HG03439 (cell line): ENCODE measurements around the gene SHROOM3.

Experiments
- ATAC-seq: cut with Tn5 transposase; IDR thresholded peaks from one replicate; pipeline ENCODE4 v1.9.1; 2021; ENCODE audit warnings: mild to moderate bottlenecking, moderate library complexity; ENCODE audit not compliant: unreplicated experiment

Gene SHROOM3

DNA sequence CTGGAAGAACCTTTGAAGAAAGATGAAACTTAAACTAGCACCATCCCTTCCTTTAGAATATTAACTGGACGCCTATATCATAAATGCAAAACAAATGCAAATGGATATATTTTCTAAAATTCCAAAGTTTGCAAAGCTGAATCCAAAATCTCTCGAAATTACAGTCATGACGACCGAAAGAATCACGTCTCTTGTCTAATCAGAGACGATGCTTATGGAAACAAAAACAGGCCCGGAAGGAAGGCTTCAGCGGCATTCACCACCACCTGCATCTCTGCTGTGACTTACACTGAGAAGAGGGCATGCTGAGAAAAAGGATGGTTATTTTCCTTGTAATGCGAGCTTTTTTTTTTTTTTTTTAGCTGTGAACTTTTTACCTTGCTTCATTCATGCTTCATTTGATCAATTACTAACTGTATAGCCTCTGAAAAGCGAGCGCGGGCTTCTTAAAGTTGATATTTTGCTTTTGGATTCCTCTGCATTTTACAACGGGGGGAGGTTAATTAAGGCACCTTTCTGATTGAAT is 253.7 kb downstream of the SHROOM3 start:
- no peak for ATAC-seq

DNA sequence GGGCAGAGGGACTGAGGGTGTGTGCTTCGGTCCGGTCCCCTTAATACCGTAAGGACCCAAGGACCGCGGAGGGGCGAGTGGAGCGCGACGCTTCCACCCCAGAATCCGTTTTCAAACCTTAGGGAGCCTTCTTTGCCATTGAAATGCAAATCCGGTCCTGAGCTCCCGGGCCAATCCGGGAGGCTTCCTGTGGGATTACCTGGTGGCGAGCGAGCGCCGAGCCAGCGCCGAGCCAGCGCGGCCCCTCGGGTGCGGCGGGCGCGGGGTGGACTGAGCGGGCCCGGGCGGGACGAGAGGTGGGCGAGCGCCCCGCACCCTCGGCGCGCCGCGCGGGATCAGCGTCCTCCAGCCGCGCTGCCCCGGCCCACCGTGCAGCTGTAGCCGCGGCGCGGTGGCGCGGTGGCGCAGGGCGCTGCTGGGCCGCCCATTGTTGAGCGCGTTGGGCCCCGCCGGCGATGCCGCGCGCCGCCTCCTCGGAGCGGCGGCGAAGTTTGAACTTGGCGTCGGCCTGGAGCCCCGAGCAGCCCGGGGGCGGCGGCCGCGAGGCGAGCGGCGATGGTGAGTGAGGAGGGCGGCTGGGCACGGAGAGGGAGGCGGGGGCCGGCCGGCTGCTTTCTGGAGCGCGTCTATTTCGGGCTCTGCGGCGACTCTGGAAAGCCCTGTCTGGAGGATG is 254.3 kb downstream of the SHROOM3 start:
- ATAC-seq: no peak

- ATAC-seq: no peak
Observed at GRCh38 chr4:76690011-76690905, 255.2 kb downstream of the SHROOM3 start.

DNA sequence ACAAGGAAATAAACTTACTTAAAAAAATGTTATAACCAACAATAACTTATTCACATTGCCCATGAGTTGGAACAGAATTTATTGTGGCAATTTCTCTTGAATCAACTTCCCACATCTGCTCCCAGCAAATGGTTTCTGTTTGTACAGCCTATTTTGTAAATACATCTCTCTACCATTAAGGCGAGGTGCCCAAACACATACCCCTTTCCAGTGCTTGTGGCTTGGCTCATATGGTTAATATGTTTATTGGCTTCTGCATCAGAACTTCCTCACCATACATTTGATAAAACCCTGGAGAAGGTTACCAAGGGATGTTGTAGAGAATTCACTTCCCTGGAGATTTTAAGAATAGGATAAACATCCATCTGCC is 255.9 kb downstream of the SHROOM3 start:
- ATAC-seq: no peak

- ATAC-seq: no peak
Observed at GRCh38 chr4:76691807-76692582, 257.0 kb downstream of the SHROOM3 start.

DNA sequence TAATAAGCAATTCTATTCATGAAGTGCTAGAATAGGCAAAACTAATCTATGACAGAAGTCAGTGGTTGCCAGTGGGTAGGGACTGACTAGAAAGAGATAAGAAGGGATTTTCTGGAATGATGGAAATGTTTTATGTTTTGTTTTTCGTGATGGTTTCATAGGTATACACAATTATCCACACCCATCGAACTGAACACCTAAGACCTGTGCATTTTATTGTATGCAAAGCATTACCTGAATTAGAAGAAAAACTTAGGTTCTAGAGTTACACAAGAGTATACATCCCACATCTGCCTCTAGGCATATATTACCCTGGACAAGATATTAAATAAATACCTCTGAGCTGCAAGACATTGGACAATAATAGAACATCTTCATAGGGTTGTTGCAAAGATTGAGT is 257.7 kb downstream of the SHROOM3 start:
- no peak for ATAC-seq

DNA sequence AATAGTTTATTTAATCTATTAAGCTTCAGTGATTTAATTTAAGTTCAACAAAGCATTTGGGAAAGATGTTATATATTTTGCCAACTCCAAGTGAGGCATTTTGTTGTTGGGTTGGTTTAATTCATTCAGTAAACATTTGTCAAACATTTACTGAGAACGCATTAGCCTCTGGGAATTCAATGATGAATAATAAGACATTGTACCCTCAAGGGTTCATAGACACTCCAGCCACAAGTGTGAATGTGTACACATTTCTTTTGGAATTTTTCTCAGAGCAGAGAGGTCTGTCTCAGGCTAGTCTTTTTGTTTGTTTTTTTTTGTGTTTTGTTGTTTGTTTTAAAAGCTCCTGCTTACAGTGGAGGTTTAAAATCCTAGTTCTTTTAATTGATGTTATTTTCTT is 259.0 kb downstream of the SHROOM3 start:
- ATAC-seq: no peak

GRCh38 chr4:76696109-76696508 is 261.1 kb downstream of the SHROOM3 start:
- no peak for ATAC-seq

DNA sequence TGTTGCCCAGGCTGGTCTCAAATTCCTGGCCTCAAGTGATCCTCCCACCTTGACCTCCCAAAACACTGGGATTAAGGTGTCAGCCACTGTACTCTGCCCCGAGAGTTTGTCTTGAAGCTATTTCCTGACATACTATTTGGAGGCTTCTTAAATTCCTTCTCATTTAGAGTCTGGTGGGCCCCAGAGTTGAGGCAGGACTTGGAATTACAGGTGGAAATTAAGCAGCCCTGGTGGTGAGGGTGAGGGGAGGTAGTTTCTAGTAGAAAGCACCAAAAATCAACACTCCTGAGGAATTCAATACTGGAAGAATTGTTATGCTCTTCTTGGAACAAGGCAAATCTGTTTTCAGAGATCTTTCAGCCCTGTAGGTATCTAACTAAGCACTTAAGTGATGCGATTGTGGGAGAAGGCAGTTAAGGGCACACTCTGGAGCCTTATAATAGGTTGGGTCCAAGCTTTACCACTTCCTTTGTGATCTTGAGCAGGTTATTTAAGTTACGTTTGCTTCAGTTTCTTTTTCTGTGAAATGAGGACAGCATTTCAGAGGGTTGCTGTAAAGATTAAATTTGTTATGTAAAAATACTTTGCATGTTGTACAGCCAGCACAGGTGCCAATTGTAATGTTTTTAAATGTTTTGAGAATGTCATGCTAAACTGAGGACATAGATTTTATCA is 262.2 kb downstream of the SHROOM3 start:
- ATAC-seq: peak; percentile 91

DNA sequence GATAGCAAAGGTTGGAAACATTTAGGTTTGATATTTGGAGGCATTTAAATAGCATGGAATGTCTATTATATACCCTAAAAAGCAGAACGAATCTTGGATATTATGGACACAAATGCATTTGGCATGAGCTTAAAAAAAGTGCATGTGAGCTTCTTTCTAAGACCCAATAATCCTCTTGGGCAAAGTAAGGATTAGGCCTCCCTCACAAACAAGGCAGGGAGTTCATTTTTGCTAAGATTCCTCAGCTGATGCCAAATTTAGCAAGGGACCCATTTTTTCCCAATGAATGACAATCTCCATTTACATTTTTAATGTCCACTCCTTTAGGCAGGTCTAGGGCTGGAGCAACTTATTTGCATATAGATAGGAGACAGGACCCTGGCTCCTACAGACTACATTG is 263.1 kb downstream of the SHROOM3 start:
- no peak for ATAC-seq

GRCh38 chr4:76699751-76700310 is 264.8 kb downstream of the SHROOM3 start:
- ATAC-seq: no peak

DNA sequence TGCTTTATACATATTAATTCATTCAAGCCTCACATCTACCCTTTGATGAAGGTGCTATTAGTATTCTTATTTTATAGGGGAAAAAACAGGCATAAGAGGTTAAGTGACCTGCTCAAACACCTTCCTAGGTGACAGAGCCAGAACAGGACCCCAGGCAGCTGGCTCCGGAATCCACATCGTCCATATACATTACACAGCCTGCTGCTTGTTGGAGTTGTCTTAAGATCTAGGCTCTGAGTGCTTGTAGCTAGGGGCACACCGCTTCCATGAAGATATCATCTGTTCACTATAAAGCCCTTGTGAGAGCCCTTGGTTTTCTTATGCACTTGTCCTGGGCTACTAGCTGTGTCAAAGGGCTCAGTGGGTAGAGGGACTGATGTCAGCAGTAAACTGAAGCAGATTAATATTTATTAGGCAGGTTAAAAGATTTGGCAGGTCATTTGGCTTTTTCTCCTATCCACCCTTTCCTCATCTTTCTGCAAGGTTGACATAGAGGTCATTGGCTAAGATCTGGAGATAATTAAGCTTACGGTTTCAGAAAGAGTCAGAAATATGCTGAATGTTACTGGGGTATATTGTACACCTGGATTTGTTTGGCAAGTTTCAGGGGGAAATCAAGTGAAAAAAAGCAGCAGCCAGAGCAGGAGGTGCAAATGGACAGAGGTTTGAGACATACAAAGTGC is 267.6 kb downstream of the SHROOM3 start:
- no peak for ATAC-seq

DNA sequence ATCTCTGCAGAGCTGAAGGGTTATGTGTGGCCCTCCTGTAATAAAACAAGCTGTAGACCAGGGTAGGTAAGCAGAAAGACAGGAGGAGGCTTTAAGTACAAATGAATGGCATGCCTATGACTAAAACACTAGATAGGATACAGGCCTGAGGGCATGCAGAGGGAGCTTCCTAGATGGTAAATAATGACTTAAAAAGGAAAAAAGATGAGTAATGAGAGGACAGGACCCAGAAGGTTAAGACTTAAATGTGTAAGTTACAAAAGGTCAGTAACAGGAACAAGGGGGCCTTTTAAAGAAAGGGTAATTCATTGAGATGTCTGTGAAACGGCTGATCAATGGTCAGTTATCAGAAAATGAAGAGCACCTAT is 268.1 kb downstream of the SHROOM3 start:
- ATAC-seq: no peak

DNA sequence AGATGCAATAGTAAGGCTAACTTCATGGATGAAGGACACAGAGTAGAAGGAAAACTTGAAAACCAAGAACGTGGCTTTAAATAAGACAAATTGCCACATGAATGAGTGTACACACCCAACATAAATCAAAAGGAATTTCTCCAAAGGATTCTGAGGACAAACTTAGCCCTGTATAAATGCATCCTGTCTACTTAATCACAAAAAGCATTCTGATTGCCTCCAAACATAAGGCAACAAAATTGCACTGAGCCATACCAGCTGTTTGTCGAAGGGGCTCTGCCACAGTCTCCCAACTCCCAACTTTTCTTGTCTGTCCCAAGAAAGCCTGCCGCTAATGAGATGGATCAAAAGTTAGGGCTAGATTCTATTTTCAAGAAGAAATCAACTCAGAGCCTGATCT is 268.6 kb downstream of the SHROOM3 start:
- no peak for ATAC-seq

DNA sequence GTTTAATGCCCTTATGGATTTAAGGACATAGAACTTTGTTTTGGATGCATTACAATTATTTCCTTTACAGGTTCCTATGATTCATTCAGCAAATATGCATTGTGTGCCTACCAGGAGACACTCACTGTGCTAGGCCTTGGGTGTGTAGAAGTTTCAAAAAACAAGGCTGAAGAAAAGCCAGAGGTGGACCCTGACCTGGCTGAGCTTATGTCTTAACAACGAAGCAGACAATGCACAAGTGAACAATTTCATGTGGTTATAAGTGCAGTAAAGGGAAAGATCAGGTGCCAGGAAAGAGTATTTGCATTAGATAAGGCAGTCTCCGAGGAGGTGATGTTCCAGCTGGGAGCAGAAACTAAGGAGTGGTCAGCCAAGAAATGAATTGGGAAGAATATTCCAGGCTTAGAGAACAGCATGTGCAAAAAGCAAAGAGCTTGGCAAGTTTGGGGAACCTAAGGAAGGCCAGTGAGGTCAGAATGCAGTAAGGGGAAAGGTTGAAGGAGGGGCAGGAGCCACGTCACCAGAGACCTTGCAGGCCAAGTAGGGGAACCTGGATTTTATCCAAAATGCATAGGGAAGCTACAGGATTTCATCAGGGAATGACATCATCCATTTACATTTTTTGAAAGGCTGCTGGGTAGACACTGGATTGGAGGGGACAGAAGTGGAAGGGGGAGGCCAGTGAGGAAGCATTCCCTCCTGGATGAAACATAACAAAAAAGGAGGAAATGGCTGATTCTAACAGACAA is 269.3 kb downstream of the SHROOM3 start:
- no peak for ATAC-seq

- no peak for ATAC-seq
Observed at GRCh38 chr4:76705472-76705871, 270.4 kb downstream of the SHROOM3 start.

GRCh38 chr4:76706581-76706980 is 271.6 kb downstream of the SHROOM3 start:
- ATAC-seq: no peak

DNA sequence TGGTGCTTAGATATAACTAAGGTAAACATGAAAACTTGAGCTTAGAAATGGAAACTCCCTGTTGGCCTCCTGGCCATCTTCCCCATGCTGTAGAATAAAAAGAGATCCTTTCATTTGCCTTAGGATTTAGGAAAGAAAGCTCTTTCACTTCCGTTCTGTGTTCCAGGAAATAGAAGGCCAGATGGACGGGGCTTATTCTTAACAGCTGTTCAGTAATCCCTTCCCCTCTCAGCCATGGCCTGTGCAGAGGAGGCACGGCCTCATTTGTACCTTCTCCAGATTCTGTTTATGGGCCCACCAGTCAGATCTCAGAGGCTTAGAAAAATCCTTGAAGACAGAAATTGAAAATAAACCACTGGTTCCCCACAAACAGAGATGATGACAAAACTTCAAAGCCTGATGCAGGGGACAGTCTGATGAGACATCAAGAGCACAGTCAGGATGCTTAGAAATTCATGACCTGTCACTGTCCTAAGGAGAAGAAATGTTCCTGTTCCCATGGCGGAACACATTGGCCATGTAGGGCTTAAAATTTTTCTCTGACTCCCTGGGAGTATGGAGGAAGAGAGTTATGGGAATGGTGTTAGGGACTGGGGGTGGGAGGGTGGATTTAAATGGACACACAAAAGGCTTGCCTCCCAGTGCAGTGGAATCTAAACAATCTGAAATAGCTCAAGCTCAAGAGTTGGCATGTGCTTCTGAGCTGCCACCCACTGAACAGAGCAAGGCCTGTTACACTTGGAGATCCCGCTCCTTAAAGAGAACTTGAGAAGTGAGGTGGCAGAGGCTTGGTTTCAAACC is 274.1 kb downstream of the SHROOM3 start:
- ATAC-seq: no peak

DNA sequence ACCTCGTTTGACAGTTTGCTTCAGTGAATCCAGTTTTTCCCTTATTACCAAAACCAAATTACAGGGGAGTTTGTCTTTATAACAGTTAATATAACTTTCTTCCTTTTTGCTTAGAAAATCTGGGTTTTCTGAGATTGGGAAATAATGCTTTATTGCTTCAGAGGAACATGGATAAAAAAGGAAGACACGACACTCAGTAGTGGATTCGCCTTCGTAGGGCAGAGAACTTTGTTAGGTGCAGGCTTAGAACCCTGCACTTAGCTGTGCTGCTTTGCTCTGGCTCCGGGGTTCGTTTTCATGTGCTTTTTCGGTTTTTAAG is 274.7 kb downstream of the SHROOM3 start:
- ATAC-seq: no peak
